Neural progenitor cell (in vitro differentiated cells): ENCODE measurements around the gene PPA2. TPM values are rescaled to one million over a fixed set of nuclear protein-coding genes. Genes with fewer than 3 reads are reported as not detected.
A peak's percentile ranks its signal among the peaks of the same experiment; 100 is the strongest.

Source experiments
- DNase-seq: peaks from one replicate; pipeline ENCODE4 v3.0.0-alpha.2; 2016; ENCODE audit warnings: low spot score
- H2AFZ ChIP-seq: fragments of 200-600 bp; sonication (generic); replicated peaks from 2 replicates; pipeline ENCODE4 v1.6.1; 2016; ENCODE audit warnings: antibody characterized with exemption
- H3F3A ChIP-seq: fragments of 200-600 bp; sonication (generic); 2 replicates; pipeline ENCODE4 v1.6.1; 2016; ENCODE audit warnings: antibody characterized with exemption, low read depth
- H3K27ac ChIP-seq: fragments of 200-600 bp; sonication (generic); 2 replicates; pipeline ENCODE4 v1.5.1; 2016; ENCODE audit warnings: mild to moderate bottlenecking
- H3K27me3 ChIP-seq: fragments of 200-600 bp; sonication (generic); 2 replicates; pipeline ENCODE4 v1.6.1; 2016; ENCODE audit warnings: mild to moderate bottlenecking, moderate library complexity
- H3K36me3 ChIP-seq: fragments of 200-600 bp; sonication (generic); 2 replicates; pipeline ENCODE4 v1.5.1; 2016
- H3K4me1 ChIP-seq: fragments of 200-600 bp; sonication (generic); 2 replicates; pipeline ENCODE4 v1.6.1; 2016; ENCODE audit warnings: mixed run types
- H3K4me2 ChIP-seq: fragments of 200-600 bp; sonication (generic); 2 replicates; pipeline ENCODE4 v1.6.1; 2016
- H3K4me3 ChIP-seq: fragments of 200-600 bp; sonication (generic); 2 replicates; pipeline ENCODE4 v1.5.1; 2016
- H3K79me2 ChIP-seq: fragments of 200-600 bp; sonication (generic); 2 replicates; pipeline ENCODE4 v1.6.1; 2016; ENCODE audit warnings: low read depth
- H3K9ac ChIP-seq: fragments of 200-600 bp; sonication (generic); 2 replicates; pipeline ENCODE4 v1.6.1; 2016
- H3K9me3 ChIP-seq: fragments of 200-600 bp; sonication (generic); 2 replicates; pipeline ENCODE4 v1.5.1; 2016; ENCODE audit warnings: low read depth
- H4K20me1 ChIP-seq: fragments of 200-600 bp; sonication (generic); 2 replicates; pipeline ENCODE4 v1.6.1; 2016; ENCODE audit warnings: low read depth
- H3K27ac Mint-ChIP-seq: 3 replicates; pipeline ENCODE4 v1.8.0; 2021; ENCODE audit warnings: mixed read lengths
- H3K27me3 Mint-ChIP-seq: 2 replicates; pipeline ENCODE4 v1.8.0; 2022; ENCODE audit warnings: low read depth, mild to moderate bottlenecking, inconsistent platforms, moderate library complexity, mixed read lengths; ENCODE audit not compliant: insufficient read depth
- H3K36me3 Mint-ChIP-seq: 3 replicates; pipeline ENCODE4 v1.8.0; 2021; ENCODE audit warnings: mixed read lengths
- H3K4me1 Mint-ChIP-seq: 3 replicates; pipeline ENCODE4 v1.8.0; 2021; ENCODE audit warnings: mixed read lengths
- H3K4me3 Mint-ChIP-seq: 3 replicates; pipeline ENCODE4 v1.8.0; 2021; ENCODE audit warnings: mild to moderate bottlenecking, moderate library complexity, mixed read lengths
- H3K9me3 Mint-ChIP-seq: 3 replicates; pipeline ENCODE4 v1.8.0; 2020; ENCODE audit warnings: mixed read lengths
- CTCF ChIP-seq: fragments of 200-600 bp; sonication (generic); IDR thresholded peaks from 2 replicates; pipeline ENCODE4 v1.5.1; 2017; ENCODE audit warnings: antibody characterized with exemption, mild to moderate bottlenecking
- EZH2 ChIP-seq: fragments of 200-600 bp; sonication (generic); IDR thresholded peaks from 2 replicates; pipeline ENCODE4 v1.6.1; 2017; ENCODE audit warnings: antibody characterized with exemption, mild to moderate bottlenecking, moderate library complexity
- EZH2phosphoT487 ChIP-seq: fragments of 200-600 bp; sonication (generic); IDR thresholded peaks from 2 replicates; pipeline ENCODE4 v1.6.1; 2017; ENCODE audit warnings: antibody characterized with exemption
- total RNA-seq: library from RNA; depleted of rRNA; stranded (reverse); fragments of >200 nt; gene quantifications from 2 replicates; pipeline ENCODE4 v1.2.3, GENCODE V29; 2015; ENCODE audit warnings: low replicate concordance

The PPA2 gene
- total RNA-seq, 1 donor from 2014 or later, result 237 TPM

DNA sequence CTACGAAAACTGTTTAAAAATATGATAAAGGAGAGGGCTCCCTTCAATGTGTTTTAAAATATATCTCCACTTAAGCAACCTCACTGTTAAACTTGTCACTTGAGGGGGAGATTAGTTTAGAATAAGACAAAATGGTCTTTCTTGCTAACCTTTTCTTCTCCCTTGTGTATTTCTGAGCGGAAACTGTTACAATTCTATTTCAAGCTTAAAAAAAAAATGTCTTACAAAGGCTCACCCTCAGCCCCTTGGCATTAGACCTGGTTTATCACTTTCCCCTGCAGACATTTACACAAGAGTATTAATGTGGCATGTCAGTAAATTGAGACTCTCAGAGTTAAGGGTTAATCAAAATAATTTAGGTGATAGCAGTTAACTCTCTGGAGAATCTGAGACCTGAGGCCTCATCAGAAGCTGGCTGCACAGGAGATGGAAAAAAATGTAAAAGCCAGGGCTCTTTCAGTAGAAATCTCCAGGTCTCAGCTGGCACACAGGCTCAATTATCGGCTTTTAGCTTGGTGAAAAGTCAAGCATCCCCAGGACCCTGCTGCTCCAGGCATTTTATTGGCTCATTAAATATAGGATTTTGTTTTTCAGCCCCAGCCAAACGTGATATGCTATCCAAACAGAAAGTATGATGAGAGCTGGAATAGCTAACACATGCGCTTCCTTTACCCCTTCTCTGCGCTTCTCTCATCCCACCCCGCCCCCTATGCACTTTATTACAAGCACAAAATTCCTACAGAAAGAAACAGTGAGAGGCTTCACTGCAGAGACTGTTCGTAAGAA lies 130.5 kb downstream of the PPA2 start:
- H3K36me3 Mint-ChIP-seq, result no peaks in the 10 kb centered on the region
- Histone ChIP-seq H3K27me3 (no peaks in the 10 kb centered on the region), H3K9me3 (no peaks in the 10 kb centered on the region), H3K79me2 (no peaks in the 10 kb centered on the region), H3K27ac (no peak overlapping the region), H3K4me3 (no peak overlapping the region), H3F3A (no peaks in the 10 kb centered on the region), H3K4me1 (no peaks in the 10 kb centered on the region), H3K9ac (no peak overlapping the region), H3K36me3 (no peaks in the 10 kb centered on the region), H2AFZ (no peak overlapping the region), H4K20me1 (no peaks in the 10 kb centered on the region), H3K4me2 (no peak overlapping the region)
- H3K9me3 Mint-ChIP-seq, result no peaks in the 10 kb centered on the region
- H3K27ac Mint-ChIP-seq, result no peak overlapping the region
- TF ChIP-seq EZH2phosphoT487 (no peak), CTCF (no peak), EZH2 (no peak)
- H3K27me3 Mint-ChIP-seq, result no peaks in the 10 kb centered on the region
- no peak for DNase-seq
- no peak overlapping the region for H3K4me3 Mint-ChIP-seq
- peaks cover 10% of the 10 kb centered on the region for H3K4me1 Mint-ChIP-seq

GRCh38 chr4:105329081-105329480 lies 144.8 kb downstream of the PPA2 start:
- TF ChIP-seq EZH2, result no peak
- no peak for TF ChIP-seq CTCF
- TF ChIP-seq EZH2phosphoT487, result no peak
- H3K4me1 Mint-ChIP-seq, result no peaks in the 10 kb centered on the region
- no peaks in the 10 kb centered on the region for H3K36me3 Mint-ChIP-seq
- no peak overlapping the region for H3K27ac Mint-ChIP-seq
- Histone ChIP-seq H3K79me2 (no peaks in the 10 kb centered on the region), H4K20me1 (no peaks in the 10 kb centered on the region), H3K9me3 (no peaks in the 10 kb centered on the region), H3K36me3 (no peaks in the 10 kb centered on the region), H3K9ac (no peak overlapping the region), H3K27ac (no peak overlapping the region), H3K27me3 (no peaks in the 10 kb centered on the region), H3K4me1 (peaks cover 7% of the 10 kb centered on the region), H2AFZ (peak overlapping the region; percentile 85), H3K4me2 (no peak overlapping the region), H3F3A (no peaks in the 10 kb centered on the region), H3K4me3 (no peak overlapping the region)
- no peak overlapping the region for H3K4me3 Mint-ChIP-seq
- no peak for DNase-seq
- H3K9me3 Mint-ChIP-seq, result no peaks in the 10 kb centered on the region
- H3K27me3 Mint-ChIP-seq, result no peaks in the 10 kb centered on the region

DNA sequence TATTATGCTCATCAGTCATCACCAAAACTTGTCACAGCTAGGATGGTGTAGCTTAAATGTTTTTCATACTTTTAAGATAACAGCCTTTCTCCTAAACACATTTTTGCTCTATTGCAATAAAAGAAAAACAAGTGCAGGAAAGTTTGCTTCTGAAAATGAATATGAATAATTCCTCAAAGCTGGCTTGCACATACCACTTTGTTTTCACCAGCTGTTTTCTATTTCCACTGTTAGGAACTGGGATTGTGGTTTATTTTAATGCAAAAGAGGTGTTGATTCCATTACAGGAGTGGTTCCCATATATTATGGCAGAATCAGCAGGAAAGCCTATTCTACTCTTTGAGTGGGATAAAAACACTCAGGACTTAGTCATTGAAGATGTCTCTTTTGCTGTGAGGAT lies 145.9 kb downstream of the PPA2 start:
- Histone ChIP-seq H3K4me2 (no peak overlapping the region), H4K20me1 (no peaks in the 10 kb centered on the region), H3K79me2 (no peaks in the 10 kb centered on the region), H2AFZ (no peak overlapping the region), H3K9ac (no peak overlapping the region), H3K27me3 (no peaks in the 10 kb centered on the region), H3K4me1 (peaks cover 7% of the 10 kb centered on the region), H3K4me3 (no peak overlapping the region), H3K9me3 (no peaks in the 10 kb centered on the region), H3K36me3 (no peaks in the 10 kb centered on the region), H3K27ac (no peak overlapping the region), H3F3A (no peaks in the 10 kb centered on the region)
- Mint-ChIP-seq H3K27ac (no peak overlapping the region), H3K4me3 (no peak overlapping the region), H3K4me1 (no peaks in the 10 kb centered on the region), H3K36me3 (no peaks in the 10 kb centered on the region), H3K27me3 (no peaks in the 10 kb centered on the region), H3K9me3 (no peaks in the 10 kb centered on the region)
- no peak for TF ChIP-seq EZH2phosphoT487
- no peak for TF ChIP-seq EZH2
- no peak for TF ChIP-seq CTCF
- DNase-seq, result no peak
